Neural crest cell (in vitro differentiated cells): Measurements from ENCODE around the gene PLAC1. TPM values are rescaled to one million over a fixed set of nuclear protein-coding genes. Genes with fewer than 3 reads are reported as not detected.

Source experiments
- DNase-seq: peaks from one replicate; pipeline ENCODE4 v3.0.0; 2021; ENCODE audit warnings: low read depth, mixed read lengths, low spot score
- H3K27ac Mint-ChIP-seq: one replicate; pipeline ENCODE4 v1.8.0; 2021; ENCODE audit warnings: mild to moderate bottlenecking, mixed read lengths; ENCODE audit not compliant: unreplicated experiment
- H3K27me3 Mint-ChIP-seq: 2 replicates; pipeline ENCODE4 v1.8.0; 2021; ENCODE audit warnings: low read depth, mild to moderate bottlenecking, mixed read lengths
- H3K36me3 Mint-ChIP-seq: 2 replicates; pipeline ENCODE4 v1.8.0; 2021; ENCODE audit warnings: low read depth, mild to moderate bottlenecking, mixed read lengths
- H3K4me1 Mint-ChIP-seq: 2 replicates; pipeline ENCODE4 v1.8.0; 2021; ENCODE audit warnings: mixed read lengths
- H3K4me3 Mint-ChIP-seq: one replicate; pipeline ENCODE4 v1.8.0; 2021; ENCODE audit warnings: mild to moderate bottlenecking, mixed read lengths
- H3K9me3 Mint-ChIP-seq: 2 replicates; pipeline ENCODE4 v1.8.0; 2021; ENCODE audit warnings: mixed read lengths
- long read RNA-seq: library from polyadenylated mRNA; unstranded; transcript quantifications from one replicate; pipeline ENCODE4 v2.0.0, GENCODE V29; 2020
- total RNA-seq: library from RNA; stranded (reverse); gene quantifications from 2 replicates; pipeline ENCODE4 v1.2.1, GENCODE V29; 2021
- TF ChIP-seq, protein P1 (sequence below): fragments of 200-600 bp; sonication (generic); conservative IDR thresholded peaks from 2 replicates; pipeline ENCODE4 v1.5.0; 2021; ENCODE audit warnings: antibody characterized with exemption, mild to moderate bottlenecking

PLAC1 gene
- total RNA-seq: not detected in 2 replicates
- long read RNA-seq: 0 reads

- no peaks in the 10 kb centered on the region for H3K36me3 Mint-ChIP-seq
- DNase-seq: no peak
- H3K27ac Mint-ChIP-seq: no peak within 1 kb of the TSS
- H3K27me3 Mint-ChIP-seq: no peaks in the 10 kb centered on the region
- peaks cover 3% of the 10 kb centered on the region for H3K9me3 Mint-ChIP-seq
- no peak within 1 kb of the TSS for H3K4me3 Mint-ChIP-seq
- H3K4me1 Mint-ChIP-seq: no peaks in the 10 kb centered on the region
- TF ChIP-seq, protein P1, sequence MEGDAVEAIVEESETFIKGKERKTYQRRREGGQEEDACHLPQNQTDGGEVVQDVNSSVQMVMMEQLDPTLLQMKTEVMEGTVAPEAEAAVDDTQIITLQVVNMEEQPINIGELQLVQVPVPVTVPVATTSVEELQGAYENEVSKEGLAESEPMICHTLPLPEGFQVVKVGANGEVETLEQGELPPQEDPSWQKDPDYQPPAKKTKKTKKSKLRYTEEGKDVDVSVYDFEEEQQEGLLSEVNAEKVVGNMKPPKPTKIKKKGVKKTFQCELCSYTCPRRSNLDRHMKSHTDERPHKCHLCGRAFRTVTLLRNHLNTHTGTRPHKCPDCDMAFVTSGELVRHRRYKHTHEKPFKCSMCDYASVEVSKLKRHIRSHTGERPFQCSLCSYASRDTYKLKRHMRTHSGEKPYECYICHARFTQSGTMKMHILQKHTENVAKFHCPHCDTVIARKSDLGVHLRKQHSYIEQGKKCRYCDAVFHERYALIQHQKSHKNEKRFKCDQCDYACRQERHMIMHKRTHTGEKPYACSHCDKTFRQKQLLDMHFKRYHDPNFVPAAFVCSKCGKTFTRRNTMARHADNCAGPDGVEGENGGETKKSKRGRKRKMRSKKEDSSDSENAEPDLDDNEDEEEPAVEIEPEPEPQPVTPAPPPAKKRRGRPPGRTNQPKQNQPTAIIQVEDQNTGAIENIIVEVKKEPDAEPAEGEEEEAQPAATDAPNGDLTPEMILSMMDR: no peak
These were observed at the start of gene PLAC1 for GRCh38 chrX:134658002-134658759. TSS of gene PLAC1 (minus strand) at chrX:134658471. CDS start at chrX:134566682, 91,789 bp downstream.

DNA sequence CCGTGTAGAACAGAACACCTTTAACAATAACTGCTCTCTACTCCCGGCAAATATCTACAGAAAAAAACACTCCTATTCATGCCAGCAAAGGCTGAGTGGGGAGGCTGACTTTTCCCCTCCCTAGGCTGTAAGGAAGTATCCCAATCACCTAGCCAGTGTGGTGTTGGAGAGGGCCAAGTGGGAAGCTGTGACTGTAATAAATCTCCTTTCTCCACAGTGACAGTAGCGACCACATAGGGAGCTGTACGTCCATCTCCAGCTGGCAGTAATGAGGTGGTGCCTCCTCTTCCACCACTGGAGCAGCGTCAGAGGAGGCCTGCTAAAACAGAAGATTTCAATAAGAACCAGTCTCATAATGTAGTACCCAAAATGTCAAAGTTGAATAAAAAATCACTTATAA lies 47.9 kb upstream of the PLAC1 start:
- Mint-ChIP-seq H3K4me1 (no peaks in the 10 kb centered on the region), H3K27me3 (no peaks in the 10 kb centered on the region), H3K27ac (no peak overlapping the region), H3K36me3 (peaks cover 3% of the 10 kb centered on the region), H3K9me3 (peaks cover 6% of the 10 kb centered on the region), H3K4me3 (no peak overlapping the region)
- DNase-seq: no peak
- TF ChIP-seq, protein P1: no peak

DNA sequence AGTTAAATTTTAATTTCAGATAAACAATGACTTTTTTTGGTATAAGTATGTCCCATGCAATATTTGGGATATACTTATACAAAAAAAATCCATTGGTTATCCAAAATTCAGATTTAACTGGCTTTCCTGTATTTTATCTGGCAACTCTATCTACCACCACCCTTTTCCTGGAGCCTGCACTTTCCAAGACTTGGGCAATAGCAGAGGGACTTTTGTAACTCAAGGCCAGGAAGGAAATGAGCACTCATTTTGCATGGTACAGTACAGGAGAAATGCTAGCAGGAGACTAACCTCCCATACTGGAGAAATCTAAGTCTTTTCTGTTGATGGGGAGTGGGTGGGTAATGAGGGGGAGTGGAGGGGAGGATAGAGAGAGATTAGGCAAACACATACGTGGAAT lies 37.7 kb upstream of the PLAC1 start:
- no peak overlapping the region for H3K4me3 Mint-ChIP-seq
- no peak for DNase-seq

DNA sequence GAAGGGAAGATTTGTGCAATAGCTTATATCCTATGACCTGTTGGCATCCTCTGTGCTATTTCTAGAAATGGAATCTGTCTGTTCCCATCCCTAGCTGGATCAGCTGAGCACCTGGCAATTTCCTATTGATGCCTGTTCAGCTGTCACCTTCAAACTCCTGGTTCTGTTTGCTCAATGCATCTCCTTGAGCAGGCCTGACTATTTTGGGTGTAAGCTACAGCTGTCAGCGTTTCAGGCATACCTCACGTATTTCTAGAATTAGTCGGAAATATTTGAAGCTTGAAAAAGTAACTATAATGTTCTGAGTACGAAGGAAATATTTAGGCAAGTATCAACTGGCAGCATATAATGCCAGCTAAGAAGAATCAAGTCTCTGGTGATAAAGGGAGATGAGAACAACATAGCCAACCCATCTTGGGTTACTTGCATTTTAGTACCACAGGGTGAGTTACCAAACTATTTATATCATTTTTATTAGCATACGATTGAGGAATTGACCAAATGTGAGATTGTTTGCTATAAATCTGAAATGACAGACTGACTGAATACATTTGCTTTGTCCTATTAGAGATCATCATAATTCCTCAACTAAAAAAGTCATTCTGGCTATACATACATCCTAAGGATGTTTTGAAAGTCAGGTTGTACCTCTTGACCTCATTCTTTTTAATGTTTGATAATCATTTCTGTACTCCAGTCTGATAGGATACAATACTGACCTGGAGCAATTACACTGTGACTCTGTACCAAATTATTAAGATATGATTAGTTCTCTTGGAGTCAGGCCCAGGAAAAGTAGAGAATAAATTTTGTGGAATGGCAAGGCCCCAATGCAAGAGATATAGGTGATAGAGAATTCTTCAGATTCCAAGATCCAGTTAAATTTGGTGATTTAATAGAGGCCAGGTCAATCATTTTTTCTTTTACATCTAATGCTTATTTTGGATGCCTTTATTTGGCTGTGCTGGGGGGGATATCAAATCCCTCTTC lies 36.4 kb upstream of the PLAC1 start:
- H3K27ac Mint-ChIP-seq: no peak overlapping the region
- H3K27me3 Mint-ChIP-seq: no peaks in the 10 kb centered on the region
- no peaks in the 10 kb centered on the region for H3K36me3 Mint-ChIP-seq
- peaks cover under 1% of the 10 kb centered on the region for H3K9me3 Mint-ChIP-seq
- H3K4me3 Mint-ChIP-seq: no peak overlapping the region
- TF ChIP-seq, protein P1: no peak
- peaks cover 4% of the 10 kb centered on the region for H3K4me1 Mint-ChIP-seq
- DNase-seq: no peak

More for the DNA sequence above, 37.7 kb upstream of the PLAC1 start:
- Mint-ChIP-seq H3K4me1 (peaks cover 4% of the 10 kb centered on the region), H3K36me3 (peaks cover 7% of the 10 kb centered on the region), H3K9me3 (peaks cover 7% of the 10 kb centered on the region), H3K27me3 (no peaks in the 10 kb centered on the region), H3K27ac (no peak overlapping the region)
- TF ChIP-seq, protein P1: no peak

GRCh38 chrX:134693644-134694043 lies 35.4 kb upstream of the PLAC1 start:
- DNase-seq: no peak
- H3K27ac Mint-ChIP-seq: no peak overlapping the region
- H3K4me1 Mint-ChIP-seq: peaks cover 4% of the 10 kb centered on the region
- no peak overlapping the region for H3K4me3 Mint-ChIP-seq
- H3K36me3 Mint-ChIP-seq: no peaks in the 10 kb centered on the region
- TF ChIP-seq, protein P1: no peak
- no peaks in the 10 kb centered on the region for H3K9me3 Mint-ChIP-seq
- no peaks in the 10 kb centered on the region for H3K27me3 Mint-ChIP-seq
